Stimulated activated memory B cell treated with anti-CD40 and anti-IgM and Interleukin-4, amounts not matched to agents 10 μg/mL and 1 μg/mL and 100 μg/mL, for 72 hours (primary cell): ENCODE measurements around the gene DYNC2H1.
"Not testable (repeated sequence)": the region's sequence is repeated elsewhere in the genome, so short reads cannot be mapped to it uniquely, and the experiment has no call there.

Experiments
- ATAC-seq: fragments of 150-1000 bp; cut with Tn5 transposase; 2 replicates; pipeline ENCODE4 v1.10.0; 2021
- H3K27ac Mint-ChIP-seq: one replicate; pipeline ENCODE4 v1.8.0; 2022; ENCODE audit warnings: mild to moderate bottlenecking, mixed read lengths
- H3K27me3 Mint-ChIP-seq: one replicate; pipeline ENCODE4 v1.8.0; 2022; ENCODE audit warnings: mixed read lengths
- H3K36me3 Mint-ChIP-seq: one replicate; pipeline ENCODE4 v1.8.0; 2022; ENCODE audit warnings: mixed read lengths
- H3K4me1 Mint-ChIP-seq: one replicate; pipeline ENCODE4 v1.8.0; 2022; ENCODE audit warnings: mixed read lengths
- H3K4me3 Mint-ChIP-seq: one replicate; pipeline ENCODE4 v1.8.0; 2022; ENCODE audit warnings: mild to moderate bottlenecking, moderate library complexity, mixed read lengths
- H3K9me3 Mint-ChIP-seq: one replicate; pipeline ENCODE4 v1.8.0; 2022; ENCODE audit warnings: mixed read lengths

DYNC2H1 gene

GRCh38 chr11:103354656-103355055, 245.4 kb downstream of the DYNC2H1 start:
- no peaks in the 10 kb centered on the region for H3K27me3 Mint-ChIP-seq
- H3K4me1 Mint-ChIP-seq, result no peaks in the 10 kb centered on the region
- H3K36me3 Mint-ChIP-seq, result no peaks in the 10 kb centered on the region
- H3K9me3 Mint-ChIP-seq, result peaks cover 3% of the 10 kb centered on the region
- no peak overlapping the region for H3K27ac Mint-ChIP-seq
- no peak for ATAC-seq
- no peak overlapping the region for H3K4me3 Mint-ChIP-seq

GRCh38 chr11:103358251-103358650, 249.0 kb downstream of the DYNC2H1 start:
- Mint-ChIP-seq H3K9me3 (no peaks in the 10 kb centered on the region), H3K27ac (no peak overlapping the region), H3K27me3 (no peaks in the 10 kb centered on the region), H3K4me3 (no peak overlapping the region), H3K36me3 (no peaks in the 10 kb centered on the region), H3K4me1 (no peaks in the 10 kb centered on the region)
- no peak for ATAC-seq

- Mint-ChIP-seq H3K4me3 (no peak overlapping the region), H3K27ac (no peak overlapping the region), H3K27me3 (no peaks in the 10 kb centered on the region), H3K9me3 (no peaks in the 10 kb centered on the region), H3K36me3 (no peaks in the 10 kb centered on the region), H3K4me1 (no peaks in the 10 kb centered on the region)
- no peak for ATAC-seq
Observed at GRCh38 chr11:103359216-103359615, 250.0 kb downstream of the DYNC2H1 start.

GRCh38 chr11:103364687-103365086, 255.5 kb downstream of the DYNC2H1 start:
- Mint-ChIP-seq H3K4me1 (no peaks in the 10 kb centered on the region), H3K36me3 (no peaks in the 10 kb centered on the region), H3K27me3 (no peaks in the 10 kb centered on the region), H3K4me3 (no peak overlapping the region), H3K9me3 (no peaks in the 10 kb centered on the region), H3K27ac (no peak overlapping the region)
- no peak for ATAC-seq

GRCh38 chr11:103367650-103368049, 258.4 kb downstream of the DYNC2H1 start:
- H3K4me1 Mint-ChIP-seq, result no peaks in the 10 kb centered on the region
- H3K27ac Mint-ChIP-seq, result no peak overlapping the region
- no peaks in the 10 kb centered on the region for H3K36me3 Mint-ChIP-seq
- peaks cover 4% of the 10 kb centered on the region for H3K9me3 Mint-ChIP-seq
- no peaks in the 10 kb centered on the region for H3K27me3 Mint-ChIP-seq
- no peak overlapping the region for H3K4me3 Mint-ChIP-seq
- no peak for ATAC-seq

GRCh38 chr11:103368145-103368544, 258.9 kb downstream of the DYNC2H1 start:
- Mint-ChIP-seq H3K27ac (no peak overlapping the region), H3K4me3 (no peak overlapping the region), H3K9me3 (peaks cover 4% of the 10 kb centered on the region), H3K27me3 (no peaks in the 10 kb centered on the region), H3K36me3 (no peaks in the 10 kb centered on the region), H3K4me1 (no peaks in the 10 kb centered on the region)
- ATAC-seq, result no peak

GRCh38 chr11:103370076-103370475, 260.9 kb downstream of the DYNC2H1 start:
- Mint-ChIP-seq H3K4me3 (no peak overlapping the region), H3K9me3 (peaks cover 17% of the 10 kb centered on the region), H3K4me1 (no peaks in the 10 kb centered on the region), H3K27me3 (no peaks in the 10 kb centered on the region), H3K36me3 (peaks cover 8% of the 10 kb centered on the region), H3K27ac (no peak overlapping the region)
- no peak for ATAC-seq

- ATAC-seq, result no peak
- peaks cover 19% of the 10 kb centered on the region for H3K36me3 Mint-ChIP-seq
- H3K27me3 Mint-ChIP-seq, result no peaks in the 10 kb centered on the region
- H3K9me3 Mint-ChIP-seq, result peaks cover 24% of the 10 kb centered on the region
- H3K4me3 Mint-ChIP-seq, result no peak overlapping the region
- no peaks in the 10 kb centered on the region for H3K4me1 Mint-ChIP-seq
- H3K27ac Mint-ChIP-seq, result no peak overlapping the region
Observed at GRCh38 chr11:103372906-103373305, 263.7 kb downstream of the DYNC2H1 start.

GRCh38 chr11:103374227-103374626, 265.0 kb downstream of the DYNC2H1 start:
- ATAC-seq, H3K27me3 Mint-ChIP-seq, H3K4me3 Mint-ChIP-seq, H3K4me1 Mint-ChIP-seq, H3K27ac Mint-ChIP-seq: not testable (repeated sequence)
- peaks cover 24% of the 10 kb centered on the region for H3K9me3 Mint-ChIP-seq
- H3K36me3 Mint-ChIP-seq, result peaks cover 19% of the 10 kb centered on the region

- no peaks in the 10 kb centered on the region for H3K4me1 Mint-ChIP-seq
- peaks cover 18% of the 10 kb centered on the region for H3K36me3 Mint-ChIP-seq
- peaks cover 15% of the 10 kb centered on the region for H3K9me3 Mint-ChIP-seq
- no peak overlapping the region for H3K4me3 Mint-ChIP-seq
- ATAC-seq, result no peak
- no peak overlapping the region for H3K27ac Mint-ChIP-seq
- H3K27me3 Mint-ChIP-seq, result no peaks in the 10 kb centered on the region
Observed at GRCh38 chr11:103378931-103379330, 269.7 kb downstream of the DYNC2H1 start.

GRCh38 chr11:103380031-103380430, 270.8 kb downstream of the DYNC2H1 start:
- H3K4me1 Mint-ChIP-seq, result peaks cover 5% of the 10 kb centered on the region
- peaks cover 7% of the 10 kb centered on the region for H3K9me3 Mint-ChIP-seq
- ATAC-seq, result no peak

GRCh38 chr11:103384652-103385051, 275.4 kb downstream of the DYNC2H1 start:
- Mint-ChIP-seq H3K9me3 (no peaks in the 10 kb centered on the region), H3K4me3 (no peak overlapping the region), H3K4me1 (peaks cover 6% of the 10 kb centered on the region), H3K36me3 (no peaks in the 10 kb centered on the region), H3K27me3 (no peaks in the 10 kb centered on the region), H3K27ac (no peak overlapping the region)
- no peak for ATAC-seq

More at GRCh38 chr11:103380031-103380430, 270.8 kb downstream of the DYNC2H1 start:
- H3K27me3 Mint-ChIP-seq, result no peaks in the 10 kb centered on the region
- H3K36me3 Mint-ChIP-seq, result peaks cover 10% of the 10 kb centered on the region
- no peak overlapping the region for H3K27ac Mint-ChIP-seq
- no peak overlapping the region for H3K4me3 Mint-ChIP-seq

GRCh38 chr11:103395612-103396011, 286.4 kb downstream of the DYNC2H1 start:
- no peaks in the 10 kb centered on the region for H3K36me3 Mint-ChIP-seq
- H3K9me3 Mint-ChIP-seq, result no peaks in the 10 kb centered on the region
- H3K27ac Mint-ChIP-seq, result no peak overlapping the region
- ATAC-seq, result no peak
- H3K4me1 Mint-ChIP-seq, result no peaks in the 10 kb centered on the region
- H3K4me3 Mint-ChIP-seq, result no peak overlapping the region
- H3K27me3 Mint-ChIP-seq, result no peaks in the 10 kb centered on the region

- Mint-ChIP-seq H3K36me3 (peaks cover 6% of the 10 kb centered on the region), H3K27me3 (no peaks in the 10 kb centered on the region), H3K4me1 (no peaks in the 10 kb centered on the region), H3K27ac (no peak overlapping the region), H3K9me3 (peaks cover 2% of the 10 kb centered on the region), H3K4me3 (no peak overlapping the region)
- no peak for ATAC-seq
Observed at GRCh38 chr11:103396237-103396636, 287.0 kb downstream of the DYNC2H1 start.

GRCh38 chr11:103397369-103397768, 288.1 kb downstream of the DYNC2H1 start:
- Mint-ChIP-seq H3K36me3 (peaks cover 6% of the 10 kb centered on the region), H3K4me3 (no peak overlapping the region), H3K9me3 (peaks cover 3% of the 10 kb centered on the region), H3K27ac (no peak overlapping the region), H3K4me1 (no peaks in the 10 kb centered on the region), H3K27me3 (no peaks in the 10 kb centered on the region)
- no peak for ATAC-seq

- Mint-ChIP-seq H3K27ac (no peak overlapping the region), H3K4me1 (no peaks in the 10 kb centered on the region), H3K36me3 (peaks cover 6% of the 10 kb centered on the region), H3K27me3 (no peaks in the 10 kb centered on the region), H3K9me3 (peaks cover 3% of the 10 kb centered on the region), H3K4me3 (no peak overlapping the region)
- no peak for ATAC-seq
Observed at GRCh38 chr11:103398829-103399228, 289.6 kb downstream of the DYNC2H1 start.

GRCh38 chr11:103406357-103406756, 297.1 kb downstream of the DYNC2H1 start:
- Mint-ChIP-seq H3K36me3 (no peaks in the 10 kb centered on the region), H3K9me3 (peaks cover under 1% of the 10 kb centered on the region), H3K27me3 (no peaks in the 10 kb centered on the region), H3K4me3 (no peak overlapping the region), H3K27ac (no peak overlapping the region), H3K4me1 (no peaks in the 10 kb centered on the region)
- ATAC-seq, result no peak
